Fibroblast of lung (primary cell): ENCODE results near the gene KCTD15.

Experiments used
- EZH2 ChIP-seq: IDR thresholded peaks from 2 replicates; pipeline ENCODE4 v1.5.1; 2012; ENCODE audit warnings: low read length, control low read depth, mild to moderate bottlenecking; ENCODE audit errors: missing control alignments
- TF ChIP-seq, protein P1 (sequence below), 2 donors: IDR thresholded peaks in 1 of 2; conservative IDR thresholded peaks in 1 of 2; 1 replicate in 1 of 2; 2 replicates in 1 of 2; pipeline ENCODE4 v1.5.1; 2011 to 2012; ENCODE audit warnings: low read length in 2 of 2, control low read depth in 1 of 2, inconsistent platforms in 1 of 2, low read depth in 1 of 2, mild to moderate bottlenecking in 1 of 2

GRCh38 chr19:33772102-33772857, 24.4 kb upstream of the KCTD15 start:
- TF ChIP-seq, protein P1, sequence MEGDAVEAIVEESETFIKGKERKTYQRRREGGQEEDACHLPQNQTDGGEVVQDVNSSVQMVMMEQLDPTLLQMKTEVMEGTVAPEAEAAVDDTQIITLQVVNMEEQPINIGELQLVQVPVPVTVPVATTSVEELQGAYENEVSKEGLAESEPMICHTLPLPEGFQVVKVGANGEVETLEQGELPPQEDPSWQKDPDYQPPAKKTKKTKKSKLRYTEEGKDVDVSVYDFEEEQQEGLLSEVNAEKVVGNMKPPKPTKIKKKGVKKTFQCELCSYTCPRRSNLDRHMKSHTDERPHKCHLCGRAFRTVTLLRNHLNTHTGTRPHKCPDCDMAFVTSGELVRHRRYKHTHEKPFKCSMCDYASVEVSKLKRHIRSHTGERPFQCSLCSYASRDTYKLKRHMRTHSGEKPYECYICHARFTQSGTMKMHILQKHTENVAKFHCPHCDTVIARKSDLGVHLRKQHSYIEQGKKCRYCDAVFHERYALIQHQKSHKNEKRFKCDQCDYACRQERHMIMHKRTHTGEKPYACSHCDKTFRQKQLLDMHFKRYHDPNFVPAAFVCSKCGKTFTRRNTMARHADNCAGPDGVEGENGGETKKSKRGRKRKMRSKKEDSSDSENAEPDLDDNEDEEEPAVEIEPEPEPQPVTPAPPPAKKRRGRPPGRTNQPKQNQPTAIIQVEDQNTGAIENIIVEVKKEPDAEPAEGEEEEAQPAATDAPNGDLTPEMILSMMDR (conservative IDR thresholded peaks at IDR 0.05 in 1 of 2, IDR thresholded peaks at IDR 0.05 in 1 of 2; ENCODE audit: low read depth in 1 of 2, low read length in 2 of 2): no peak
- no peak for TF ChIP-seq EZH2
